SW 1271 (cell line): ENCODE data around the gene GNB1L.

Experiments used
- DNase-seq, 2 experiments: peaks; one replicate each; lab custom pipeline; 2025; lab: John Stamatoyannopoulos, UW

Gene GNB1L, protein sequence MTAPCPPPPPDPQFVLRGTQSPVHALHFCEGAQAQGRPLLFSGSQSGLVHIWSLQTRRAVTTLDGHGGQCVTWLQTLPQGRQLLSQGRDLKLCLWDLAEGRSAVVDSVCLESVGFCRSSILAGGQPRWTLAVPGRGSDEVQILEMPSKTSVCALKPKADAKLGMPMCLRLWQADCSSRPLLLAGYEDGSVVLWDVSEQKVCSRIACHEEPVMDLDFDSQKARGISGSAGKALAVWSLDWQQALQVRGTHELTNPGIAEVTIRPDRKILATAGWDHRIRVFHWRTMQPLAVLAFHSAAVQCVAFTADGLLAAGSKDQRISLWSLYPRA

GRCh38 chr22:19854778-19855503 lies at the start of gene GNB1L, which contains the start of gene RTL10:
TSS of gene GNB1L (minus strand) at chr22:19854874. CDS start at chr22:19821355, 33,519 bp downstream.
TSS of gene RTL10 (minus strand) at chr22:19854874. CDS start at chr22:19852261, 2,613 bp downstream.
- peak; percentile 72 to 90 for DNase-seq

GRCh38 chr22:19904174-19904856 lies 49.6 kb upstream of the GNB1L start:
- no peak for DNase-seq

- no peak for DNase-seq
Observed at GRCh38 chr22:19903513-19903912, 48.8 kb upstream of the GNB1L start.

DNA sequence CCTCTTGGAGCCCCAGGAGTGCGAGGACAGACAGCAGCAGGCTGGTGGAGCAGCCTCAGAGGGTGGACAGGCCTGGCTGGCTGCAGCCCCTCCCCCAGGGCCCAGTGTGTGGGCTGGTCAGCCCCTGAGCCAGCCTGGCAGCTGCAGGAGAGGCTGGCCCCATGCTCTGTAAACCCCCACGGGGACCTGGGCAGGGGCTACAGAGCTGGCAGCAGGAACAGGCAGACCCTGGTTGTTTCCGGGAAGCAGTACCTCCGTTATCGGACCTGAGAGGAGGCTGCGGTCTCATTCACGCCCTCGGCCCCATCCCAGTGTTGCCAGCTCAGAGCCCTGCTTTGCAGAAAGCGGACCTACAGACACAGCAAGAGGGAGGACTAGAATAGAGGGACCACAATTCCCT lies 48.4 kb upstream of the GNB1L start:
- no peak for DNase-seq

DNA sequence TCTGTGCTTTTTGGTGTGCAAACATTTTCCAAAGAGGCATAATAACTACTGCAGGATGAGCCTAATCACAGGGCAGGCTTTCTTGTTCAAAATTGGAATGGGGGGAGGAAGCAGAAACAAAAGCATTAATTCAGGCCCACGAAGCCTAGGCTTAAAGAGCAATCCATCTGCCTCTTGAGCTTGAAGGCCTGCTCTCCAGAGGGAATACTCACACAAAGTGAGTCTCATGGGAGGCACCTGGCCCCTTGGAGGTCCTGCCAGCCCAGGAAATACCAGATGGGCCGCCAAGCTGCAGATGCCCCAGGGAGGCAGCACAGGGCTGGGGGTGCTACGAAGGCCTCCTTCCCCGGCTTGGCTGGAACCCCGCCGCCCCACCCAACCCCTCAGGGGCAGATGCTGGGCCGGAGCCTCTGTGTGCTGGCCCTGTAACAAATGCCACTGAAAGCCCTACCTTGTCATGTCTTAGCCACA lies 47.6 kb upstream of the GNB1L start:
- no peak for DNase-seq

GRCh38 chr22:19901577-19902244 lies 47.0 kb upstream of the GNB1L start:
- DNase-seq: no peak

GRCh38 chr22:19900707-19901436 lies 46.2 kb upstream of the GNB1L start:
- DNase-seq: no peak

DNA sequence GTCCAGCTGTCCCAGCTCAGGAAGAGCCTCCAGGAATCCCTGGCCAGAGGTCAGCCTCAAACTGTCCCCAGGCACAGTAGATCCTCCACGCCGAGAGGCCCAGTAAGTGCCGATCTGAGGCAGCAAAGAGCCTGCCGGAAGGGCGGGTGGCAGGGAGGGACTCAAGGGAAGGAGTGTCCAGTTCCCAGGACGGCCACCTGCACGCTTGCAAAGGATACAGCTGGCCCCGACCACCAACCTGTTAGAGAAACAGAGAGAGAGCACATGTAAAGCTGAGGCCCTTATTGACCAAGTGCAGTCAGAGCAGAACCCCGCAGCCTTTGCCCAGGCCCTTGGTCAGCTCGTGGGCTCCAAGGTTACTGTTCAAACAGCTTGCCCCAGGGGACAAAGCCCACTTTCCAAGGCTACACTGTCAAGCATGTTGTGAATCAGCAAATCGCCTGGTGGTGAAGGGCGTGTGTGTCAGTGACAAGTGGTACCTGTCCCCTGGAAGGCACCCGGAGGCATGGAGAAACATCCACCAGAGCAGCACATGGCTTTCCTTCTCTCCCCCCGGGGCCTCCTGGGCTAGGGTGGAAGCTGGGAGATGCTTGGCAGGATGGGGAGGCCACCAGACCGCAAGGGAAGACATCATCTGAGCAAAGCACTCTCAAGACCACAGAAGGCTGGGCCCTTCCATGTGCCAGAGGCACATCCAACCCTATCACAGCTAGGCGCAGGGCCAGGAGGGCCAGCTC lies 44.3 kb upstream of the GNB1L start:
- no peak for DNase-seq

GRCh38 chr22:19898145-19898544 lies 43.5 kb upstream of the GNB1L start:
- DNase-seq: no peak

GRCh38 chr22:19897726-19898125 lies 43.1 kb upstream of the GNB1L start:
- no peak for DNase-seq

DNA sequence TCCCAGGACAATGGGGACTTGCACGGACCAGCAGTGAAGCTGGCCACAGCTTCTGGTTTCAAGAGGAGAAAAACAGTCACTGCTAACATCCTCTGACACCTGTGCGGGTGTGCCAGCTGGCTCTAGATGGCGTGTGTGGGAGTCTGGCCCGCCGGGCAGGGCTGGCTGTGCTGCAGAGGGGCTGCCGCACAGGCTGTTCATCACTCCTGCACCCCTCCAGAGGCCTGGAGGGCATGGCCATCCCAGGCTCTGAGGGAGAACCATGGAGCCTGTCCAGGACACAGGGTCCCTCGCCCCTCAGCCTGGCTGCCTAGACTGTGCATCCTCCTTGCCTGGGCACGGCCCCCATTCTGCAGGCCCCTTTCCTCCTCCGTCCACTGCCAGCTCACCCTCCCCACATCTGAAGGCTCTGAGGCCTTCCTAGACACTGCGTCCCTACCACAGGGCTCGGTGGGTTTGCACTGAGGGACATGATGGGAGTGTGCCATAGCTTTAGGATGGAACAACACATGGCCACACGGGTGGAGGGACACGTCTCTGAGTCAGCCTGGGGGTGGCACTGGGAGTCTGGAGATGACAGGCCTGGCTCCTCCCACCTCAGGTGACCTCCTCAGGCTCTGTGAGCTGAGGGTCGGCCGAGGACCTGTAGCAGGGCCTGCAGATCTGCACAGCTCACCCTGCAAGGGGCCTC lies 42.1 kb upstream of the GNB1L start:
- no peak for DNase-seq

- no peak for DNase-seq
Observed at GRCh38 chr22:19895160-19895849, 40.6 kb upstream of the GNB1L start.

DNA sequence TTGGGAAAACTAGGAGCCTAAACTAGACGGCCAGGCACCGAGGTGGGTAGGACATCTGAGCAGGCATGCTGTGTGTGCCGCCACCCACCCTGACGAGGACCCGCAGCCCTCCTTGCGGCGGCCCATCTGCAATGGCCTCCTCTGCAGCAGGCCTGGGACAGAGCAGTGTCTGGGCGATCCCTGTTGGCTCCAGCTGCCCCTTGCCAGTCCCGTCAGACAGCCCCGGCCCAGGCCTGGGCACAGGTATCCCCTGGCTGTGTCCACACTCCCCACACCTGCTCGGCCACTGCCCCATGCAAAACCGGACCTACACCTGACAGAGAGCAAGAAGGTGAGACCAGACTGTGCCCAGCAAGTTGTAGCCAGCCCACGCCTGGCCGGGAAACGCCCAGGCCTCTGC lies 38.7 kb upstream of the GNB1L start:
- DNase-seq: no peak

DNA sequence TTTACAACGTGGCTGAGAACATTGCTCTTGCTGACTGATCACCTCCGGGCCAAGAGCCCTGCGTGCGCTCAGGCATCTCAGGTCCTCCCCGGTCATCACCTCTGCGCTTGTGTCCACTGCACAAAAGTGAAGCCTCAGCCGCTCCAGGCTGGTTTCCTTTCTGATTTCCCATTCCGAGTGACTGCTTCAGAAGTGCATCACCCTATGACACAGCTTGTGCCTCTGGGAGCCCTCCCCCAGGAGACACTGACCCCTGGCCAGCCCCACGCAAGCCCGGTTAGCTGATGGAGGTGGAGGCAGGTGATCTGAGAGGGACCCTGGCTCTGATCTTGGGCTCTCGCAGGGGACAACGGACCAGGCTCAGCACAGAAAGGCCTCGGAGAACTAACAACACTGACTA lies 38.3 kb upstream of the GNB1L start:
- DNase-seq: no peak

- DNase-seq: no peak
Observed at GRCh38 chr22:19892257-19892879, 37.7 kb upstream of the GNB1L start.

GRCh38 chr22:19891317-19892256 lies 36.9 kb upstream of the GNB1L start:
- peak in 1 of 2 experiments; percentile 27 for DNase-seq

- no peak for DNase-seq
Observed at GRCh38 chr22:19890502-19891316, 36.0 kb upstream of the GNB1L start.
